ENCODE measurements around the gene GSE1.

The GSE1 gene

DNA sequence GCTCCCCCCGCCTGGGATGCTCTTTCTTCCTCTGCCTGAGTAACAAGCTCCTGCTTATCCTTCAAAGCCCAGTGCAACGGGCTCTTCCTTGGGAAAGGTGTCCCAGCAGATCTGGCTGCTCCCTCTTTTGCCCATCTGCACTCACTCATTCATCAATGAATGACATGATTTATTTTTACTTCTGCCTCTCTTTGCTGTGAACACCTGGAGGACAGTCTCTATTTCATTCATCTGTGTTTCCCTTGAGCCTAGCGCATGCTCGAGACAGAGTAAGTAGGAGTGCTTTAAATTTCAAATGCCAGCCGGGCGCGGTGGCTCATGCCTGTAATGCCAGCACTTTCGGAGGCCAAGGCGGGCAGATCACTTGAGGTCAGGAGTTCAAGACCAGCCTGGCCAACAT, 97.6 kb downstream of the GSE1 start:
- no peak for DNase-seq

DNA sequence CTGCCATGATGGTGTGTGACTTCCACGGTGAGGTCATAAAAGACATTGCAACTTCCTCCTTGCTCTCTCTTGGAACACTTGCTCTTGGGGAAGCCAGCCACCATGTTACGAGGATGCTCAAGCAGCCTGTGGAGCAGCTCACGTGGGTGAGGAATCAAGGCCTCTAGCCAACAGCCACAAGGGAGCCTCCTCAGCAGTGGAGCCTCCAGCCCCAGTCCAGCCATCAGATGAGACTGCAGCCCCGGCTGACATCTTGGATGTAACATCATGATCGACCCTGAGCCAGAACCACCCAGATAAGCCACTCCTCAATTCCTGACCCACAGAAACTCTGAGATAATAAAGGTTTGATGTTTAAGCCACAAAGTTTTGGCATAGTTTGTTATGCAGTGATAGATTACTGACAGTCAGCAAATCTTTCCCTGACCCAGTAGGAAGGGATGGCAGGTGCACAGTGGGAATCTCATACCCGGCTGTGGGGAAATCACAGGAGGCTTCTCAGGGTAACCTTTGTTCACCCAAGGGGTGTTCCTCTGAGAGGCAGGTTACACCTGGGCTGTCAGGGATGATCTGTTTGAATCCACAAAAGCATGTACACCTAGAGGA, 99.0 kb downstream of the GSE1 start:
- DNase-seq: no peak

DNA sequence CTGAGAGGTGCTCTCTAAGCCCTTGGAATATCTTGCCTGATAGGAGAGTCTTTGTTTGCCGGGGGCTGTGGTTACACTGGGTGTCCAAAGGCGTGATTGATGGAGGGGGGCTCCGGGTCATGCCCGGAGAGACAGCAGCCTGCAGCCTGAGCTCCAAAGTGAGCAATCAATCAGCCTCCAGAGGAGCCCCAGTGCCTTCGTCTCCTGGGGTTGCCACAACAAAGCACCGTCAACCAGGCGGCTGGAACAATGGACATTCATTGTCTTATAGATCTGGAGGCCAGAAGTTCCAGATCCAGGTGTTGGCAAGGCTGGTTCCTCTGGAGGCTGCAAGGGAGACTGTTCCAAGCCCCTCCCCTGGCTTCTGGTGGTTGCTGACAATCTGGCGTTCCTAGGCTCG, 99.7 kb downstream of the GSE1 start:
- DNase-seq: no peak

DNA sequence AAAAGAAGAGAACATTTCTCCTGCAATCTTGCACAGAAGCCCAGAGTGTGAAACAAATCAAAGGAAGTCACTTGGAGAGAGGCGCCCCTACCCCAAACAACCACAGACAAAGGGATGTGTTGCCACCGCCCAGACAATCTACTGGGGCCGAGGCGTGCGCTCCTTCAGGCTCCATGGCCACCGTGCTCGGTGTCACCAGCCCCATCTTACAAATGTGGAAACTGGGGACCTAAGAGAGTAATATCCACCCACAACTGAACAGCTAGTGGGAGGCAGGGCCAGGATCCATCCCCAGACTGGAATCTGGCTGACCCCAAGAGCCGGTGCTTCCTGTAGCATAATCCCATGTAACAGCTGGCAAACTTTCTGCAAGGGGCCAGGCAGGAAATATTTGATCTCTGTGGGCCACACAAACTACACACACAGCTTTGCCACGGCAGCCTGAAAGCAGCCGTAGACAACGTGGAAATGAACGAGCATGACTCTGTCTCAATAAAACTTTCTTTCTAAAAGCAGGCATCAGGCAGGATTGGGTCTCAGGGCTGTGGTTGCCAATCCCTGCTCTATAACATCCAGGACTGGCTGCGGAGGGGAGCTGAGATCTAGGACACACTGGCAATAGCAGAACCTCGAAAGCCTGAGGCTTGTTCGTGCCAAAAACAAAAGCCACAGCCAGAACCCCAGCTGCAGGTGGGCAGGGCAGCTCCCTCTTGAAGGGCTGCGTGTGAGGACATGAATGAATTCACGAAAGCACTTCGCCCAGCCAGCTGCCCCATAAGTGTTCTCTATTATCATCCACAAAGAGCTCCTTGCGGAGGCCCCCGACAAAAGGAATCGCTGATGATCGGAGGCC, 102.3 kb downstream of the GSE1 start:
- DNase-seq: no peak

DNA sequence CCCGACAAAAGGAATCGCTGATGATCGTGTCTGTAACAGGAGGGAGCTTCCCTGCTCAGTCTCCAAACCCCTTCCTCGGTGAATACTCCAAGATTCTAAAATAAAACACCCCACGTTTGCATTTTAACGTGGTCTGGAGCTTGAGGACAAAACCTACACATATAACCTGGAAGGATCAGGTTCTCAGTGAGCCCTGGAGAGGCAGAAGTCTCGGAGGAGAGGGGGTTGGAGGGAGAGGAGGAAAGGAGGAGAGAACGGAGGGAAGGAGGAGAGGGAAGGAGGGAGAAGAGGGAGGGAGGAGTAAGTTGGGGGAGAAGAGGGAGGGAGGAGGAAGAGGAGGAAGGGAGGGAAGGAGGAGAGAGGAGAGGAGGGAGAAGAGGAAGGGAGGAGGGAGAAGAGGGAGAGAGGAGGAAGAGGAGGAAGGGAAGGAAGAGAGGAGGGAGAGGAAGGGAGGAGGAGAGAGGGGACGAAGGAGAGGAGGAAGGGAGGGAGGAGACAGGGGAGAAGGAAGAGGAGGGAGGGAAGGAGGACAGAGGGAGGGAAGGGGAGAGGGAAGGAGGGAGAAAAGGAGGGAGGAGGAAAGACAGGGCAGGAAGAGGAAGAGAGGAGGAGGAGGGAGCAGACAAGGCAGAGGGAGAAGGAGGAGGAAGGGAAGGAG, 103.0 kb downstream of the GSE1 start:
- no peak for DNase-seq

DNA sequence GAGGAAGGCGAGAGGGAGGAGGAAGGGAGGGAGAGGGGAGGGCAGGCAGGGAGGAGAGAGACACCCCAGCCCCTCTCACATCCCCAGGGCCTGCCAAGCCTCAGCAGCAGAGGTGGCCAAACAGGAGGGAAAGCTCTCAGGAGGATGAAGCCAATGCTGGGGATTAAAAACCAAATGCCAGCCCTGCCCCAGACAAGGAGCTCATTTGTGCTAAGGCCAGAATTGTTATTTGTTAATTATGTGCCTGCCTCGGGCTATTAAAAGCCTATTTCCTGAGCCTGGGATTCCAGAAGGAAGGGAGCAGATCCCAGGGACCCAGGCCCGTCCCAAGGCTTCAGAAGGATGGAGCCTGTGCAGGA, 103.5 kb downstream of the GSE1 start:
- no peak for DNase-seq

DNA sequence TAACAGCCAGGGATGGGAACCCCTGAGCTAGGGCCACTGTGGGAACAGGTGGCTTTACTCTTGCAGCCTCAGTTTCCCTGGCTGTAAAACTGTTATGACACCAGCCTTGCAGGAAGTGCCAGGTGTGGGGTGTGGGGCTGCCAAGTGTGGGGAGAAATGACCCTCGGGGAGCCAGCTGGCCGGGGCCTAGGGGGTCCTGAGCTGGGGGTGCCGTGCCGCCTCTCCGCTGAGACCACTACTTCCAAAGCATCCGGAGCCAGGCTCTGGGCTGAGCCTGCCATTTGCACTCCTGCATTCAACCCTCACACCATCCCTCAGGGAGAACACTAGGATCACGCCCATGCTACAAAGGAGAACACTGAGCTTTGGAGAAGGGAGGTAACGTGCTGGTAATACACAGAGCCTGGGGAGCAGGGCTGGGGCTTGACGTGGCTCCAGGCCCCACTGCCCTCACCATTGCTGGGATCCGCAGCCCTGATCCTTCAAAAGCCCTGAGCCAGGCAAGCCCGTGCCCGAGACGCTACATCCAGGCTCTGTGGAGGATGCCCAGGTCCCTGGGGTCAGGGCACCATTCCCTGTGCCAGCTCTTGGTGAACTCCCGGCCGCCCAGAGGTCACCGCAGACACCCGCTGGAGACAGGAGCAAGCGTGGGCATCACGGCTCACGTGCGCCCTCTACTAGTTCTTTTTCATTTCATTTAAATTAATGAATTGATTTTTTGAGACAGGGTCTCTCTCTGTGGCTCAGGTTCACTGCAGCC, 104.5 kb downstream of the GSE1 start:
- peak; percentile 65 for DNase-seq

DNA sequence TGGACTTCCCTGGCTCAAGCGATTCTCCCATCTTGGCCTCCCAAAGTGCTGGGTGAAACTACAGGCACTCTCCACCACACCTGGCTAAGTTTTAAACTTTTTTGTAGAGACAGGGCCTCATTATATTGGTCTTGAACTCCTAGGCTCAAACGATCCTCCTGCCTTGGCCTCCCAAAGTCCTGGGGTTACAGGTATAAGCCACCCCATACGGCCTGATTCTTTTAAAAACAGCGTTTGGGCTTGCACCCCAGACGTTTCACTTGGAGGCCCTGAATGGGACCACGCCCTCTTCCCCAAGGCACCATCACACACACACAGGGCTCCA, 105.0 kb downstream of the GSE1 start:
- no peak for DNase-seq

DNA sequence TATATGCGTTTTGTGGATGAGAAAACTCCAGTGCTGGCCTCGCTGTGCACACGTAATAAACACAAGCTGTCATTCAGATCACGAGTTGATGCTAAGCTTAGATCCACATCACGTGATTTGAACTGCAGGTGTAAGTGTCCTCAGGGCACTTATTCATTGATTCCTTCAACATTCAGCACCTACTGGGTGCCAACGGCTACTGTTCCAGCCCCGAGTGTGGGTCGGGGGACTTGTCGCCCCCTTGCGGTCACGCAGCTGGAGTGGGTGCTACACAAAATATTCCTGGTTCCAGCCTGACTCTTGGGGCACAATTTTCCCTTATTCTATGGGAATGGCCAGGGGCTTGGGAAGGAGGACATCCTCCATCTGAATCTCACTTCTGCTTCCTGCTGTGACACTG, 105.6 kb downstream of the GSE1 start:
- DNase-seq: no peak

DNA sequence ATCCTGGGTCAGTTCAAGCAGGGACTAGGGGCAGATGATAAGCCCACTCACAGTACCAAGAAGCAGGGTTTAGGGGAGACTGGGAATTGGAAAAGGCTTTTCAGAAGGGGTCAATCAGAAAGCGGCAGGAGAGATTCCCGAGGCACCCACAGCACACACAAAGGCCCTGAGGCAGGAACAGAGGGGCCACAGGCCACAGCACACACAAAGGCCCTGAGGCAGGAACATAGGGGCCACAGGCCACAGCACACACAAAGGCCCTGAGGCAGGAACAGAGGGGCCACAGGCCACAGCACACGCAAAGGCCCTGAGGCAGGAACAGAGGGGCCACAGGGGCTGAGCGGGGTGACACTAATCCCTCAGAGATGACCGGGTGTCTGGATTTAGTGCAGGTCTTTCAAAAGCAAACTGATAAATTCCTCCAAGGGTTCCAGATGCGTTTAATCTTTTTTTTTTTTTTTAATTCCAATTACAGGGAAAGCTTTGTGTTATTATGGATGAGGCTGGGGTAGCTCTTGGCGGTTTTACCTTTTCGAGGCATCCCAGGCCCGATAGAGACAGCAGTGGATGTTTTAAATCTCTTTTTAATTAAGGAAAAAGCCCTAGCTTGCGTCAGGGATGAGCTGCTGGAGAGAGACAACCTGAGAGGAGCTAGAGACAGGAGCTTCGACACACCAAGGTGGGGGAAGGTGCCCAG, 106.6 kb downstream of the GSE1 start:
- no peak for DNase-seq

DNA sequence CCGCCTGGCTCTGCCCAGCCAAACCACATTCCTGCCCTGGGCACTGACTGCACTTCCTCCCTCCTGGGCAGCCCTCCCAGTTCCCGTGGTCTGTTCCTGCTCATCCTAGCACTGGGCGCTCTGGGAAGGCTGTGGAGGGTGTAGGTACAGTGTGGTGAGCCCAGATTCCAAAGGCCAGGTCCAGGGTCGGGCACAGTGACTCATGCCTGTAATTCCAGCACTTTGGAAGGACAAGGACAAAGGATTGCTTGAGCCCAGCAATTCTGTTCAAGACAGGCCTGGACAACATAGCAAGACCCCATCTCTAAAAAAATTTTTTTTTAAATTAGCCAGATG, 107.1 kb downstream of the GSE1 start:
- DNase-seq: no peak

DNA sequence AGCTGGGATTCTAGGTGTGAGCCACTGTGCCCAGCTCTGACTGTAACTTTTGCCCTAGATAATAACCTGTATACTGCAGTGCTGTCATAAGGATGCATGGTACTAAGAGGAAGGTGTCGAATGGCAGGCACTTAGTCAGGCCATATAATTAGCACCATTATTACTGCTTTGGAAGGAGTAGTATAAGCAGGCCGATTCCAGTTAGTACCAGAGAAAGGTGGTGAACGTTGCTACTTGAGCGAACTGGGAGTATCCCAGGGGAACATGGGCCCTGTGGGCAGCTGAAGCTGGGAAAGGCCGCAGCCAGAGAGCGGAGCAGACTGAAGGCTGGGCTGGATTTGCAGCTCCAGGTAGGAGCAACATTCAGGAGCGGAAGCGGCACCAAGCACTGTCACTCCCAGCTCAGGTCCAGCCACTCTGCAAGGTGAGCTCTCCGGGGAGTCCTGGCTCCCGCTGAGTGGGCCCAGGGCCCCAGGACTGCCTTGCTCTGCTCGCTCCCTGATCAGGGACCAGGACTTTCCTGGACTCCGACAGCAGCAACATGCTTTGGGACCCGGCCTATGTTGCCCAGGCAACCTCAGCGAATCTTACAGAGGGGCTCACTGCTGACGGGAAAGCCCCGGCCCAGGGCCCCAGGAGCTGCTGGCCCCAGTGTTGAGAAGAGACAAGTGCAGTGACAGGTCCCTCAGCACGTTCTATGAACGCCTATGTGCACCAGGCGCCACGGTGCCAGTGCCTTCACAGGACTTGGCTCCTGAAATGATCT, 109.2 kb downstream of the GSE1 start:
- DNase-seq: no peak

DNA sequence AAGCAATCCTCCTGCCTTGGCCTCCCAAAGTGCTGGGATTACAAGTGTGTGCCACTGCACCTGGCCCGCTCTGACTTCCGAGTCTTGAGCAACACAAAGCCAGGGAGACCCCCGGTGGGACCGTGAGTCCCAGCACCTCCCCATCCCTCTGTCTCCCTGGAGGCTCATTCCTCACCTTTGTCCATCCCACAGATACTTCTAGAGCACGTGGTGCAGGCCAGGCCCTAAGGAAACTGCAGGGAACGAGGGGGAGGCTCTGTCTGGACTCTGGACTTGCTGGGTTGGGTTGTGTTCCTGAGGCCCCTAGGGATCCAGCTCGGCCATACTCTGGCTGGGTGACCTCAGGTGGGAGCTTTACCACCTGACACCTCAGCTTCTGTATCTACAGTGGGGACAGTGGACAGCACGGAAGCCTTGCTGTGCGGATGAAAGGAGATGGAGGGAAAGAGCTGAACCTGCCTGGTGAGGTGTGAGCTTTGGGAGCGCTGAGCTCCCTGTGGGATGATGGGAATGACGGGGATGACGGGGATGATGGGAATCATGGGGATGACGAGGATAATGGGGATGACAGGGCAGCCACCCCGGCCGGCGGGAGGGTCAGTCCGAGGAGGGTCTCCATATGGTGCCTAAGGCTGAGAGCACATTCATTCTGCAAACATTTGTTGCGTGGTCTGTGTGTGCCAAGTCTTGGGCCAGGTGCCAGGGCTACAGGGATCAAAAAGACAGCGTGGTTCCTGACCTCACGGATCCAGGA, 111.2 kb downstream of the GSE1 start:
- DNase-seq: no peak

DNA sequence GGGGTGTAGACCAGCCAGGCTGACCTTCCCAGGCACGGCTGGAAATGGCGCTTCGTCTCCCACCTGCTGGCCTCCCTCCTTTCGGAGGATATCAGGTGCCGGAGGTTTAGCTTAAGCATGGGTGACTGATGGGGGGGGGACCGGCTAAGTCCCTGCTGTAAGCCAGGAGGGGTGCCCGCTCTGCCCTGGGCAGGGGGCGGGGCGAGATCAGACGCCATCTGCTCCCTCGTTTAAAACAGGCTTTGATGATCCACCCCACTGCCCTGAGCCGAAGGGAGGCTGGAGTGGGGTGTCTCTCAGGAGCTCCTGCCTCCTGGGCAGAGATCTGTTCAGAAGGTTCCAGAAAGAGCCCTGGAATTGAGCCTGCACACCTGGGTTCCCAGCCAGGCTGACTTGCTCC, 111.8 kb downstream of the GSE1 start:
- DNase-seq: no peak

Measured in CD4-positive, alpha-beta T cell treated with Interleukin-10 for 1 hour (primary cell).